GM23338 (cell line): ENCODE measurements around the gene DMGDH. TPM values are rescaled to one million over a fixed set of nuclear protein-coding genes. Genes with fewer than 3 reads are reported as not detected.

Experiments
- ATAC-seq: fragments of 200-7000 bp; cut with Tn5 transposase; 3 replicates; pipeline ENCODE4 v1.9.1; 2020
- DNase-seq: peaks from one replicate; pipeline ENCODE4 v3.0.0-alpha.2; 2015; ENCODE audit warnings: low spot score
- H2AFZ ChIP-seq: fragments of 200-600 bp; sonication (generic); 2 replicates; pipeline ENCODE4 v1.8.0; 2016; ENCODE audit warnings: antibody characterized with exemption, mild to moderate bottlenecking, moderate library complexity
- H3F3A ChIP-seq: fragments of 200-600 bp; sonication (generic); replicated peaks from 2 replicates; pipeline ENCODE4 v1.8.0; 2017; ENCODE audit warnings: antibody characterized with exemption, mixed run types, low read depth
- H3K27ac ChIP-seq: fragments of 200-600 bp; sonication (generic); 2 replicates; pipeline ENCODE4 v1.6.1; 2016; ENCODE audit warnings: low read depth
- H3K27me3 ChIP-seq: fragments of 200-600 bp; sonication (generic); 2 replicates; pipeline ENCODE4 v1.8.0; 2016; ENCODE audit warnings: mild to moderate bottlenecking, mixed run types, moderate library complexity; ENCODE audit not compliant: insufficient read depth
- H3K36me3 ChIP-seq: fragments of 200-600 bp; sonication (generic); 2 replicates; pipeline ENCODE4 v1.8.0; 2016; ENCODE audit warnings: mild to moderate bottlenecking; ENCODE audit not compliant: insufficient read depth
- H3K4me1 ChIP-seq: fragments of 200-600 bp; sonication (generic); 2 replicates; pipeline ENCODE4 v1.8.0; 2016; ENCODE audit warnings: mild to moderate bottlenecking, moderate library complexity; ENCODE audit not compliant: insufficient read depth
- H3K4me2 ChIP-seq: fragments of 200-600 bp; sonication (generic); 2 replicates; pipeline ENCODE4 v1.7.1; 2017; ENCODE audit warnings: mixed run types
- H3K4me3 ChIP-seq: fragments of 200-600 bp; sonication (generic); 2 replicates; pipeline ENCODE4 v1.6.1; 2016; ENCODE audit warnings: mixed run types
- H3K79me2 ChIP-seq: fragments of 200-600 bp; sonication (generic); replicated peaks from 2 replicates; pipeline ENCODE4 v1.8.0; 2017; ENCODE audit warnings: mild to moderate bottlenecking; ENCODE audit not compliant: insufficient read depth
- H3K9me2 ChIP-seq: fragments of 200-600 bp; sonication (generic); 2 replicates; pipeline ENCODE4 v1.8.0; 2017; ENCODE audit not compliant: insufficient read depth
- H4K20me1 ChIP-seq: fragments of 200-600 bp; sonication (generic); replicated peaks from 2 replicates; pipeline ENCODE4 v1.8.0; 2017; ENCODE audit warnings: mild to moderate bottlenecking; ENCODE audit not compliant: insufficient read depth
- H3K27ac Mint-ChIP-seq: 2 replicates; pipeline ENCODE4 v1.8.0; 2020; ENCODE audit warnings: inconsistent platforms, mild to moderate bottlenecking, moderate library complexity, mixed read lengths
- H3K27me3 Mint-ChIP-seq: 3 replicates; pipeline ENCODE4 v1.8.0; 2022; ENCODE audit warnings: low read depth, mild to moderate bottlenecking, moderate library complexity, mixed read lengths, inconsistent platforms; ENCODE audit not compliant: insufficient read depth, poor library complexity
- H3K36me3 Mint-ChIP-seq: 3 replicates; pipeline ENCODE4 v1.8.0; 2021; ENCODE audit warnings: low read depth, mild to moderate bottlenecking, inconsistent platforms, moderate library complexity, mixed read lengths
- H3K4me1 Mint-ChIP-seq: 3 replicates; pipeline ENCODE4 v1.8.0; 2020; ENCODE audit warnings: mild to moderate bottlenecking, inconsistent platforms, mixed read lengths
- H3K4me3 Mint-ChIP-seq: 3 replicates; pipeline ENCODE4 v1.8.0; 2021; ENCODE audit warnings: moderate library complexity, mild to moderate bottlenecking, inconsistent platforms, mixed read lengths
- H3K9me3 Mint-ChIP-seq: 3 replicates; pipeline ENCODE4 v1.8.0; 2020; ENCODE audit warnings: moderate library complexity, mild to moderate bottlenecking, inconsistent platforms, mixed read lengths
- CREB1 ChIP-seq: fragments of 250-450 bp; sonication (Bioruptor Pico); IDR thresholded peaks from 2 replicates; pipeline ENCODE4 v1.5.0; 2020; ENCODE audit warnings: low read depth, mild to moderate bottlenecking, moderate library complexity
- CTCF ChIP-seq, 2 experiments: fragments of 200-600 bp in 1 of 2; sonication (generic) in 1 of 2; conservative IDR thresholded peaks; 2 replicates each; pipeline versions ENCODE4 v1.5.1 to v1.6.1; 2016 to 2017; ENCODE audit warnings: antibody characterized with exemption in 2 of 2, low read depth in 2 of 2, mild to moderate bottlenecking in 2 of 2, moderate library complexity in 1 of 2
- ETS1 ChIP-seq: IDR thresholded peaks from 2 replicates; pipeline ENCODE4 v1.6.1; 2016; ENCODE audit warnings: antibody characterized with exemption
- EZH2 ChIP-seq: fragments of 200-600 bp; sonication (generic); IDR thresholded peaks from one replicate; pipeline ENCODE4 v1.8.0; 2017; ENCODE audit warnings: antibody characterized with exemption, mild to moderate bottlenecking, low read depth; ENCODE audit not compliant: unreplicated experiment
- EZH2phosphoT487 ChIP-seq: fragments of 200-600 bp; sonication (generic); IDR thresholded peaks from one replicate; pipeline ENCODE4 v1.8.1; 2018; ENCODE audit warnings: antibody characterized with exemption; ENCODE audit not compliant: unreplicated experiment
- JUNB ChIP-seq: IDR thresholded peaks from one replicate; pipeline ENCODE4 v1.6.1; 2016; ENCODE audit warnings: antibody characterized with exemption; ENCODE audit not compliant: unreplicated experiment
- NANOG ChIP-seq: IDR thresholded peaks from 2 replicates; pipeline ENCODE4 v1.6.1; 2016; ENCODE audit warnings: antibody characterized with exemption, borderline replicate concordance
- REST ChIP-seq: IDR thresholded peaks from one replicate; pipeline ENCODE4 v1.6.1; 2018; ENCODE audit warnings: antibody characterized with exemption; ENCODE audit not compliant: unreplicated experiment
- polyA plus RNA-seq: library from polyadenylated mRNA; unstranded; fragments of >200 nt; fragmentation: Nextera tagmentation; extraction: Ambion mirVana; gene quantifications from 2 replicates; pipeline ENCODE4 v1.2.1, GENCODE V29; 2016
- total RNA-seq: library from RNA; depleted of rRNA; stranded (reverse); fragments of >200 nt; shearing (Covaris generic); gene quantifications from 2 replicates; pipeline ENCODE4 v1.2.3, GENCODE V29; 2014

The DMGDH gene
- total and polyA plus RNA-seq, 2 experiments from 2014 or later: 0.52 to 0.63 TPM

- TF ChIP-seq CTCF (conservative IDR thresholded peaks at IDR 0.05; ENCODE audit: low read depth in 2 of 2) (no peak), EZH2phosphoT487 (no peak), CREB1 (no peak), EZH2 (no peak), NANOG (no peak)
Observed at GRCh38 chr5:79107020-79107796, 37.7 kb upstream of the DMGDH start (continued).

- H3K27ac ChIP-seq: no peak overlapping the region
- peaks cover 4% of the 10 kb centered on the region; the same call in 1 of the 2 replicates for H3K36me3 ChIP-seq
- no peak overlapping the region for H3K4me3 ChIP-seq
- TF ChIP-seq CTCF (conservative IDR thresholded peaks at IDR 0.05; ENCODE audit: low read depth in 2 of 2): no peak
- TF ChIP-seq EZH2phosphoT487: no peak
- TF ChIP-seq REST: no peak
- TF ChIP-seq CREB1: no peak
- TF ChIP-seq ETS1: no peak
- TF ChIP-seq NANOG: no peak
- no peak for TF ChIP-seq JUNB
Observed at GRCh38 chr5:79105868-79106267, 36.4 kb upstream of the DMGDH start.

More at GRCh38 chr5:79105868-79106267, 36.4 kb upstream of the DMGDH start:
- DNase-seq (no peak), ATAC-seq (no peak)
- Mint-ChIP-seq H3K9me3 (peaks cover 17% of the 10 kb centered on the region), H3K36me3 (peaks cover 7% of the 10 kb centered on the region), H3K27ac (no peak overlapping the region), H3K4me1 (no peaks in the 10 kb centered on the region; the same call in 2 of the 3 replicates), H3K4me3 (no peak overlapping the region), H3K27me3 (peaks cover 4% of the 10 kb centered on the region)
- Histone ChIP-seq H3K79me2 (no peaks in the 10 kb centered on the region), H3K9me2 (no peaks in the 10 kb centered on the region), H2AFZ (no peak overlapping the region), H3K4me2 (no peak overlapping the region), H3K27me3 (peaks cover 9% of the 10 kb centered on the region), H3F3A (no peaks in the 10 kb centered on the region), H4K20me1 (no peaks in the 10 kb centered on the region), H3K4me1 (no peaks in the 10 kb centered on the region)
